ENCODE results near the gene ELOVL7.

DNA sequence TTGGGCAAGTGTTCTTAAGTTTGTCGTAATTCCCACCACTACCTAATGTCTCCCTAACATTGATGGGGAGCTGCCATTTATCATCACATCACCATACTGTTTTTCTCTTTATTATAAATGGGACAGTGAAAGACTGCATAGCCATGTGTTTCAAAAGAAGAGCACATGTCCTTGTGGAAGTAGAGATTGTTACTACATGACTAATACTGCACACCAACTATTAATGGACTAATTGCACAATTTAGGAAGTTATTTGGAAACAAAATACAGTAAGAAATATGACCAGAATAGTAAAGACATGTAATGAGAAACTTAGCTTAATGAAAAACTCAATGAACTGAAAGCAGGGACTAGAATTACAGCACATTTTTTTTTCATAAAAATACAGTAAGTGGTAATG is 12.0 kb upstream of the ELOVL7 start:
- TF ChIP-seq POLR2A (IDR thresholded peaks at IDR 0.05; ENCODE audit: low read depth, low read length) (no peak), POLR2AphosphoS5 (IDR thresholded peaks at IDR 0.05; ENCODE audit: low read depth, low read length) (no peak), TAF1 (IDR thresholded peaks at IDR 0.05; ENCODE audit: low read depth, low read length) (no peak), POU2F2 (IDR thresholded peaks at IDR 0.05; ENCODE audit: low read depth, low read length) (no peak)

All from GM12891 (cell line).